HepG2 (cell line): ENCODE data around the gene TMCC1. TPM values are rescaled to one million over a fixed set of nuclear protein-coding genes. Genes with fewer than 3 reads are reported as not detected.

ENCODE experiments used
- polyA plus RNA-seq, 8 experiments: library from polyadenylated mRNA; depleted of rRNA in 3 of 8; stranded (reverse) in 7 of 8; unstranded in 1 of 8; fragments of >200 nt; fragmentation: Illumina TruSeq in 4 of 8; extraction: Trizol in 4 of 8; gene quantifications; 2 replicates each; pipeline versions ENCODE4 v1.2.1 to v1.2.3, GENCODE V29; 2011 to 2016; ENCODE audit warnings: low read depth in 4 of 8, missing spikeins in 1 of 8, mixed read lengths in 1 of 8; ENCODE audit not compliant: insufficient read depth in 1 of 8
- total RNA-seq, 5 experiments: library from RNA; depleted of rRNA; stranded (reverse); fragments of >200 nt; fragmentation: Illumina TruSeq; extraction: Trizol; gene quantifications; 2 replicates each; pipeline ENCODE4 v1.2.3, GENCODE V29; 2016; ENCODE audit warnings: low read depth in 1 of 5
- TF ChIP-seq, protein P1 (sequence below), 2 experiments: fragments of 450-650 bp in 1 of 2; sonication (generic) in 1 of 2; formaldehyde crosslinking in 1 of 2; IDR thresholded peaks; 2 replicates each; pipeline versions ENCODE4 v1.6.1 to v1.8.0; 2016 to 2022; ENCODE audit warnings: antibody characterized with exemption in 1 of 2, mild to moderate bottlenecking in 1 of 2, missing genetic modification reagents in 1 of 2
- TF ChIP-seq, protein P2 (sequence below): IDR thresholded peaks from 2 replicates; pipeline ENCODE4 v1.6.1; 2016; ENCODE audit warnings: missing compliant biosample characterization, missing genetic modification reagents, borderline replicate concordance
- TF ChIP-seq, protein P3 (sequence below): IDR thresholded peaks from 2 replicates; pipeline ENCODE4 v1.6.1; 2016
- TF ChIP-seq, protein P4 (sequence below): sonication (generic); formaldehyde crosslinking; conservative IDR thresholded peaks from 2 replicates; pipeline ENCODE4 v1.8.0; 2022; ENCODE audit warnings: mild to moderate bottlenecking, moderate library complexity, missing genetic modification reagents

Gene TMCC1
- total and polyA plus RNA-seq, 2 of the 13 experiments (the other 11 are each of a cell fraction or from before 2014, with no cell fraction given), result 12.1 to 264 TPM

DNA sequence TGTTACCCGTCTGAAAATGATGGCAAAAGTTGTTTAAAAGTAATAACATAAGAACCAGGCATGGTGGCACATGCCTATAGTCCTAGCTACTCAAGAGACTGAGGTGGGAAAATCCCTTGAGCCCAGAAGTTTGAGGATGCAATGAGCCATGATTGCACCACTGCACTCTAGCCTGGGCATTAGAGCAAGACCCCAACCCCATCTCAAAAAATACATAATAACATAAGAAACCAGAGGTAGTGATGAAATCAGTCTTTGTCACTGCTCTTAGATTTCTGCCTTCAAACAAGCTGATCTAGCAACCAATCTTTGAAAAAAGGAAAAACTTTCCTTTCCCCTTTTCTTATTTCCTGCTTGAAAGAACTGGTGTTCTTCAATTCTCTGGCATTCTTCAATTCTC is 71.3 kb downstream of the TMCC1 start (continued):
- TF ChIP-seq, protein P1, sequence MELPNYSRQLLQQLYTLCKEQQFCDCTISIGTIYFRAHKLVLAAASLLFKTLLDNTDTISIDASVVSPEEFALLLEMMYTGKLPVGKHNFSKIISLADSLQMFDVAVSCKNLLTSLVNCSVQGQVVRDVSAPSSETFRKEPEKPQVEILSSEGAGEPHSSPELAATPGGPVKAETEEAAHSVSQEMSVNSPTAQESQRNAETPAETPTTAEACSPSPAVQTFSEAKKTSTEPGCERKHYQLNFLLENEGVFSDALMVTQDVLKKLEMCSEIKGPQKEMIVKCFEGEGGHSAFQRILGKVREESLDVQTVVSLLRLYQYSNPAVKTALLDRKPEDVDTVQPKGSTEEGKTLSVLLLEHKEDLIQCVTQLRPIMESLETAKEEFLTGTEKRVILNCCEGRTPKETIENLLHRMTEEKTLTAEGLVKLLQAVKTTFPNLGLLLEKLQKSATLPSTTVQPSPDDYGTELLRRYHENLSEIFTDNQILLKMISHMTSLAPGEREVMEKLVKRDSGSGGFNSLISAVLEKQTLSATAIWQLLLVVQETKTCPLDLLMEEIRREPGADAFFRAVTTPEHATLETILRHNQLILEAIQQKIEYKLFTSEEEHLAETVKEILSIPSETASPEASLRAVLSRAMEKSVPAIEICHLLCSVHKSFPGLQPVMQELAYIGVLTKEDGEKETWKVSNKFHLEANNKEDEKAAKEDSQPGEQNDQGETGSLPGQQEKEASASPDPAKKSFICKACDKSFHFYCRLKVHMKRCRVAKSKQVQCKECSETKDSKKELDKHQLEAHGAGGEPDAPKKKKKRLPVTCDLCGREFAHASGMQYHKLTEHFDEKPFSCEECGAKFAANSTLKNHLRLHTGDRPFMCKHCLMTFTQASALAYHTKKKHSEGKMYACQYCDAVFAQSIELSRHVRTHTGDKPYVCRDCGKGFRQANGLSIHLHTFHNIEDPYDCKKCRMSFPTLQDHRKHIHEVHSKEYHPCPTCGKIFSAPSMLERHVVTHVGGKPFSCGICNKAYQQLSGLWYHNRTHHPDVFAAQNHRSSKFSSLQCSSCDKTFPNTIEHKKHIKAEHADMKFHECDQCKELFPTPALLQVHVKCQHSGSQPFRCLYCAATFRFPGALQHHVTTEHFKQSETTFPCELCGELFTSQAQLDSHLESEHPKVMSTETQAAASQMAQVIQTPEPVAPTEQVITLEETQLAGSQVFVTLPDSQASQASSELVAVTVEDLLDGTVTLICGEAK (IDR thresholded peaks at IDR 0.05), result no peak
- TF ChIP-seq, protein P1 (CRISPR knock-in tag; IDR thresholded peaks at IDR 0.05), result no peak
- TF ChIP-seq, protein P2, sequence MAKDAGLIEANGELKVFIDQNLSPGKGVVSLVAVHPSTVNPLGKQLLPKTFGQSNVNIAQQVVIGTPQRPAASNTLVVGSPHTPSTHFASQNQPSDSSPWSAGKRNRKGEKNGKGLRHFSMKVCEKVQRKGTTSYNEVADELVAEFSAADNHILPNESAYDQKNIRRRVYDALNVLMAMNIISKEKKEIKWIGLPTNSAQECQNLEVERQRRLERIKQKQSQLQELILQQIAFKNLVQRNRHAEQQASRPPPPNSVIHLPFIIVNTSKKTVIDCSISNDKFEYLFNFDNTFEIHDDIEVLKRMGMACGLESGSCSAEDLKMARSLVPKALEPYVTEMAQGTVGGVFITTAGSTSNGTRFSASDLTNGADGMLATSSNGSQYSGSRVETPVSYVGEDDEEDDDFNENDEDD (CRISPR knock-in tag), result no peak
- TF ChIP-seq, protein P3, sequence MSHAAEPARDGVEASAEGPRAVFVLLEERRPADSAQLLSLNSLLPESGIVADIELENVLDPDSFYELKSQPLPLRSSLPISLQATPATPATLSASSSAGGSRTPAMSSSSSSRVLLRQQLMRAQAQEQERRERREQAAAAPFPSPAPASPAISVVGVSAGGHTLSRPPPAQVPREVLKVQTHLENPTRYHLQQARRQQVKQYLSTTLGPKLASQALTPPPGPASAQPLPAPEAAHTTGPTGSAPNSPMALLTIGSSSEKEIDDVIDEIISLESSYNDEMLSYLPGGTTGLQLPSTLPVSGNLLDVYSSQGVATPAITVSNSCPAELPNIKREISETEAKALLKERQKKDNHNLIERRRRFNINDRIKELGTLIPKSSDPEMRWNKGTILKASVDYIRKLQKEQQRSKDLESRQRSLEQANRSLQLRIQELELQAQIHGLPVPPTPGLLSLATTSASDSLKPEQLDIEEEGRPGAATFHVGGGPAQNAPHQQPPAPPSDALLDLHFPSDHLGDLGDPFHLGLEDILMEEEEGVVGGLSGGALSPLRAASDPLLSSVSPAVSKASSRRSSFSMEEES (CRISPR knock-in tag), result no peak
- TF ChIP-seq, protein P4, sequence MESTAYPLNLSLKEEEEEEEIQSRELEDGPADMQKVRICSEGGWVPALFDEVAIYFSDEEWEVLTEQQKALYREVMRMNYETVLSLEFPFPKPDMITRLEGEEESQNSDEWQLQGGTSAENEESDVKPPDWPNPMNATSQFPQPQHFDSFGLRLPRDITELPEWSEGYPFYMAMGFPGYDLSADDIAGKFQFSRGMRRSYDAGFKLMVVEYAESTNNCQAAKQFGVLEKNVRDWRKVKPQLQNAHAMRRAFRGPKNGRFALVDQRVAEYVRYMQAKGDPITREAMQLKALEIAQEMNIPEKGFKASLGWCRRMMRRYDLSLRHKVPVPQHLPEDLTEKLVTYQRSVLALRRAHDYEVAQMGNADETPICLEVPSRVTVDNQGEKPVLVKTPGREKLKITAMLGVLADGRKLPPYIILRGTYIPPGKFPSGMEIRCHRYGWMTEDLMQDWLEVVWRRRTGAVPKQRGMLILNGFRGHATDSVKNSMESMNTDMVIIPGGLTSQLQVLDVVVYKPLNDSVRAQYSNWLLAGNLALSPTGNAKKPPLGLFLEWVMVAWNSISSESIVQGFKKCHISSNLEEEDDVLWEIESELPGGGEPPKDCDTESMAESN (CRISPR knock-in tag), result no peak
